ENCODE results near the gene CECR2.

The CECR2 gene

GRCh38 chr22:17369439-17370025 is at the start of gene CECR2:
Gene CECR2, plus strand, starts transcription at chr22:17369460. Its CDS starts 324 bp downstream, at chr22:17369784.
- FAIRE-seq: no peak

GRCh38 chr22:17319546-17319945 is 49.7 kb upstream of the CECR2 start:
- FAIRE-seq: no peak

GRCh38 chr22:17322511-17322910 is 46.7 kb upstream of the CECR2 start:
- no peak for FAIRE-seq

- FAIRE-seq: no peak
Observed at GRCh38 chr22:17331690-17332089, 37.6 kb upstream of the CECR2 start.

GRCh38 chr22:17332109-17332800 is 37.0 kb upstream of the CECR2 start:
- FAIRE-seq: no peak

GRCh38 chr22:17334059-17334458 is 35.2 kb upstream of the CECR2 start:
- no peak for FAIRE-seq

GRCh38 chr22:17334983-17335382 is 34.3 kb upstream of the CECR2 start:
- FAIRE-seq: no peak

- FAIRE-seq: no peak
Observed at GRCh38 chr22:17336061-17336460, 33.2 kb upstream of the CECR2 start.

- FAIRE-seq: no peak
Observed at GRCh38 chr22:17337639-17338038, 31.6 kb upstream of the CECR2 start.

- FAIRE-seq: no peak
Observed at GRCh38 chr22:17339095-17339693, 30.1 kb upstream of the CECR2 start.

GRCh38 chr22:17342361-17342760 is 26.9 kb upstream of the CECR2 start:
- FAIRE-seq: no peak

GRCh38 chr22:17343766-17344165 is 25.5 kb upstream of the CECR2 start:
- FAIRE-seq: no peak

- no peak for FAIRE-seq
Observed at GRCh38 chr22:17346578-17346977, 22.7 kb upstream of the CECR2 start.

- no peak for FAIRE-seq
Observed at GRCh38 chr22:17347724-17348123, 21.5 kb upstream of the CECR2 start.

GRCh38 chr22:17348464-17349103 is 20.7 kb upstream of the CECR2 start:
- no peak for FAIRE-seq

GRCh38 chr22:17349172-17349571 is 20.1 kb upstream of the CECR2 start:
- FAIRE-seq: no peak

GRCh38 chr22:17350292-17350691 is 19.0 kb upstream of the CECR2 start:
- no peak for FAIRE-seq

- no peak for FAIRE-seq
Observed at GRCh38 chr22:17352798-17353197, 16.5 kb upstream of the CECR2 start.

GRCh38 chr22:17357688-17358087 is 11.6 kb upstream of the CECR2 start:
- no peak for FAIRE-seq

- FAIRE-seq: no peak
Observed at GRCh38 chr22:17358415-17358814, 10.8 kb upstream of the CECR2 start.

- no peak for FAIRE-seq
Observed at GRCh38 chr22:17359501-17359900, 9.8 kb upstream of the CECR2 start.

- no peak for FAIRE-seq
Observed at GRCh38 chr22:17366329-17366728, 2.9 kb upstream of the CECR2 start.

GRCh38 chr22:17366830-17367229 is 2.4 kb upstream of the CECR2 start:
- FAIRE-seq: no peak

GRCh38 chr22:17368144-17368543 is 1.1 kb upstream of the CECR2 start:
- no peak for FAIRE-seq
